IPS DF 6.9 (cell line): ENCODE measurements around the gene PYURF.

ENCODE experiments used
- DNase-seq: peaks from one replicate; pipeline ENCODE4 v3.0.0-alpha.2; 2013; ENCODE audit warnings: low read depth, low spot score
- H3K27ac ChIP-seq: one replicate; pipeline ENCODE4 v1.5.1; 2013; ENCODE audit warnings: low read length, control low read depth
- H3K27me3 ChIP-seq: 2 replicates; pipeline ENCODE4 v1.6.1; 2013; ENCODE audit warnings: mild to moderate bottlenecking, low read length; ENCODE audit not compliant: control insufficient read depth, insufficient read depth
- H3K36me3 ChIP-seq: 2 replicates; pipeline ENCODE4 v1.6.1; 2013; ENCODE audit warnings: low read length; ENCODE audit not compliant: control insufficient read depth, insufficient read depth
- H3K4me1 ChIP-seq: 2 replicates; pipeline ENCODE4 v1.6.1; 2013; ENCODE audit warnings: low read length; ENCODE audit not compliant: control insufficient read depth, insufficient read depth
- H3K4me3 ChIP-seq: 2 replicates; pipeline ENCODE4 v1.5.1; 2013; ENCODE audit warnings: mild to moderate bottlenecking, low read length
- H3K9me3 ChIP-seq: 2 replicates; pipeline ENCODE4 v1.6.1; 2013; ENCODE audit warnings: low read length, inconsistent platforms; ENCODE audit not compliant: control insufficient read depth, insufficient read depth
- WGBS: extraction: QIAGEN DNeasy Blood & Tissue Kit; methylation state at CpG from one replicate; pipeline ENCODE4 v1.1.7; 2013; ENCODE audit warnings: mixed read lengths, missing lambda C conversion rate; ENCODE audit not compliant: insufficient read length, insufficient coverage; 5-methylcytosine and 5-hydroxymethylcytosine counted together

The PYURF gene

GRCh38 chr4:88531549-88531948 lies 8.0 kb upstream of the PYURF start:
- no CpG with 5 or more reads among the region's 3 CpGs for WGBS

GRCh38 chr4:88528861-88529260 lies 5.3 kb upstream of the PYURF start:
- Histone ChIP-seq H3K27ac (no peak overlapping the region), H3K9me3 (no peaks in the 10 kb centered on the region), H3K4me1 (no peaks in the 10 kb centered on the region), H3K27me3 (no peaks in the 10 kb centered on the region), H3K4me3 (no peak overlapping the region), H3K36me3 (no peaks in the 10 kb centered on the region)
- WGBS, result no CpG with 5 or more reads among the region's 3 CpGs
- no peak for DNase-seq

More at GRCh38 chr4:88531549-88531948, 8.0 kb upstream of the PYURF start:
- no peaks in the 10 kb centered on the region for H3K36me3 ChIP-seq
- H3K9me3 ChIP-seq, result no peaks in the 10 kb centered on the region
- no peaks in the 10 kb centered on the region for H3K4me1 ChIP-seq
- no peaks in the 10 kb centered on the region for H3K27me3 ChIP-seq
- H3K4me3 ChIP-seq, result peak overlapping the region; percentile 17; the same call in 1 of the 2 replicates
- no peak for DNase-seq
- H3K27ac ChIP-seq, result no peak overlapping the region

GRCh38 chr4:88527787-88528186 lies 4.2 kb upstream of the PYURF start:
- WGBS, result no CpG with 5 or more reads among the region's 8 CpGs
- no peak for DNase-seq
- H3K9me3 ChIP-seq, result no peaks in the 10 kb centered on the region
- no peaks in the 10 kb centered on the region for H3K4me1 ChIP-seq
- H3K27ac ChIP-seq, result no peak overlapping the region
- no peak overlapping the region for H3K4me3 ChIP-seq
- no peaks in the 10 kb centered on the region for H3K27me3 ChIP-seq
- no peaks in the 10 kb centered on the region for H3K36me3 ChIP-seq

GRCh38 chr4:88526221-88526815 lies 2.7 kb upstream of the PYURF start:
- no peaks in the 10 kb centered on the region for H3K27me3 ChIP-seq
- no peak for DNase-seq
- H3K36me3 ChIP-seq, result no peaks in the 10 kb centered on the region
- no peak overlapping the region for H3K4me3 ChIP-seq
- no peaks in the 10 kb centered on the region for H3K4me1 ChIP-seq
- H3K9me3 ChIP-seq, result no peaks in the 10 kb centered on the region
- no CpG with 5 or more reads among the region's 1 CpG for WGBS
- H3K27ac ChIP-seq, result no peak overlapping the region

GRCh38 chr4:88524171-88524570 lies 595 bp upstream of the PYURF start:
- no CpG with 5 or more reads among the region's 2 CpGs for WGBS
- H3K27ac ChIP-seq, result no peak overlapping the region

GRCh38 chr4:88522702-88523324 lies 763 bp downstream of the PYURF start:
- no peak overlapping the region for H3K27ac ChIP-seq
- H3K4me3 ChIP-seq, result peak overlapping the region; percentile 63
- no peaks in the 10 kb centered on the region for H3K9me3 ChIP-seq
- no peaks in the 10 kb centered on the region for H3K27me3 ChIP-seq
- H3K36me3 ChIP-seq, result no peaks in the 10 kb centered on the region; the same call in 1 of the 2 replicates
- DNase-seq, result no peak
- no CpG with 5 or more reads among the region's 28 CpGs for WGBS
- H3K4me1 ChIP-seq, result no peaks in the 10 kb centered on the region

More at GRCh38 chr4:88524171-88524570, 595 bp upstream of the PYURF start:
- DNase-seq, result no peak
- no peaks in the 10 kb centered on the region for H3K9me3 ChIP-seq
- H3K27me3 ChIP-seq, result no peaks in the 10 kb centered on the region
- H3K4me3 ChIP-seq, result no peak overlapping the region
- no peaks in the 10 kb centered on the region for H3K4me1 ChIP-seq
- no peaks in the 10 kb centered on the region; the same call in 1 of the 2 replicates for H3K36me3 ChIP-seq

- Histone ChIP-seq H3K27ac (no peak overlapping the region), H3K27me3 (no peaks in the 10 kb centered on the region), H3K4me3 (no peak overlapping the region), H3K9me3 (no peaks in the 10 kb centered on the region), H3K4me1 (no peaks in the 10 kb centered on the region), H3K36me3 (no peaks in the 10 kb centered on the region; the same call in 1 of the 2 replicates)
- no CpG with 5 or more reads among the region's 6 CpGs for WGBS
- DNase-seq, result no peak
These were observed 4.7 kb downstream of the PYURF start for GRCh38 chr4:88518911-88519310.

- H3K4me1 ChIP-seq, result no peaks in the 10 kb centered on the region
- no peak overlapping the region for H3K27ac ChIP-seq
- H3K4me3 ChIP-seq, result no peak overlapping the region
- no CpG with 5 or more reads among the region's 3 CpGs for WGBS
- H3K27me3 ChIP-seq, result no peaks in the 10 kb centered on the region
- no peaks in the 10 kb centered on the region for H3K9me3 ChIP-seq
- no peaks in the 10 kb centered on the region; the same call in 1 of the 2 replicates for H3K36me3 ChIP-seq
- DNase-seq, result no peak
These were observed 5.8 kb downstream of the PYURF start for GRCh38 chr4:88517825-88518224.

GRCh38 chr4:88516746-88517145 lies 6.8 kb downstream of the PYURF start:
- Histone ChIP-seq H3K9me3 (no peaks in the 10 kb centered on the region), H3K36me3 (no peaks in the 10 kb centered on the region; the same call in 1 of the 2 replicates), H3K4me1 (no peaks in the 10 kb centered on the region), H3K27me3 (no peaks in the 10 kb centered on the region), H3K4me3 (no peak overlapping the region), H3K27ac (no peak overlapping the region)
- no CpG with 5 or more reads among the region's 3 CpGs for WGBS
- no peak for DNase-seq

- no peaks in the 10 kb centered on the region for H3K36me3 ChIP-seq
- H3K27me3 ChIP-seq, result no peaks in the 10 kb centered on the region
- no peak overlapping the region for H3K4me3 ChIP-seq
- H3K9me3 ChIP-seq, result no peaks in the 10 kb centered on the region
- DNase-seq, result no peak
- WGBS, result no CpG with 5 or more reads among the region's 8 CpGs
- no peaks in the 10 kb centered on the region for H3K4me1 ChIP-seq
- H3K27ac ChIP-seq, result no peak overlapping the region
These were observed 8.7 kb downstream of the PYURF start for GRCh38 chr4:88514557-88515511.
